ENCODE measurements around the gene GRID2IP. TPM values are rescaled to one million over a fixed set of nuclear protein-coding genes. Genes with fewer than 3 reads are reported as not detected.
A peak's percentile ranks its signal among the peaks of the same experiment; 100 is the strongest.

GRID2IP gene
- total and polyA plus RNA-seq, 2 of the 13 experiments (the other 11 are each of a cell fraction or from before 2014, with no cell fraction given) = 0.03 TPM; not detected in 1

- peak overlapping the region; percentile 98 for H3K27ac ChIP-seq (ENCODE audit: extremely low read length, insufficient read depth, low read length)
- H3K4me2 ChIP-seq (ENCODE audit: low read depth, low read length) = peak overlapping the region; percentile 97
- peaks cover 17% of the 10 kb centered on the region for H3K79me2 ChIP-seq (ENCODE audit: insufficient read depth, low read length)
- H3K9ac ChIP-seq (ENCODE audit: insufficient read depth, low read depth, low read length) = peak overlapping the region; percentile 65
- no peaks in the 10 kb centered on the region for H3K27me3 ChIP-seq (ENCODE audit: control insufficient read depth in 1 of 2, insufficient read depth in 2 of 2, low read length in 2 of 2)
- intact Hi-C loops (cut with micrococcal nuclease; ENCODE audit: unreplicated experiment) = loop anchor here (1.0 to 2.0 kb wide), 2 partner anchors 8 to 15 kb away; partner anchors contain the start of gene INTS15
- H3K36me3 ChIP-seq (replicated peaks in 1 of 2; ENCODE audit: control insufficient read depth in 1 of 2, insufficient read depth in 2 of 2, low read length in 2 of 2) = peaks cover 3 to 7% of the 10 kb centered on the region in 2 experiments; a peak in 4 of 5 replicates
- H2AFZ ChIP-seq (ENCODE audit: low read length) = no peak overlapping the region
- H3K4me3 ChIP-seq (replicated peaks in 1 of 3; ENCODE audit: insufficient read depth in 1 of 3, low read depth in 2 of 3, low read length in 3 of 3) = peak overlapping the region in 2 of 3 experiments; percentile 17 to 86; a peak in 5 of 6 replicates
- H3K9me3 ChIP-seq (ENCODE audit: low read length) = no peaks in the 10 kb centered on the region
- H3K4me1 ChIP-seq (ENCODE audit: insufficient read depth, low read length) = peaks cover 86% of the 10 kb centered on the region
- POLR2A ChIA-PET = interaction anchor here (0.8 to 5.1 kb wide), 3 partner anchors 8 to 16 kb away, joined by 3 to 105 read pairs (median 4); partner anchors contain the start of gene INTS15
- in situ Hi-C loops (cut with HindIII; ENCODE audit: extremely low pct_ligation_motif_present, low pct_unique_long_range_greater_than_20kb) = no loop called here
- ATAC-seq (peak; percentile 25), FAIRE-seq (peak; percentile 77), DNase-seq (ENCODE audit: low spot score) (peak; percentile 88)
- WGBS (ENCODE audit: low lambda C conversion rate) = 17% methylated on average over 9 of the region's 9 CpGs
- no peaks in the 10 kb centered on the region for H4K20me1 ChIP-seq (ENCODE audit: insufficient read depth, low read length)
- BruUV-seq (replicated peaks) = no TSS peak
- CTCF ChIA-PET (ENCODE audit: low intra/inter-chr PET ratio, low total read pairs) = no interaction called here
- TF ChIP-seq JARID2 (CRISPR knock-in tag; IDR thresholded peaks at IDR 0.05; ENCODE audit: insufficient replicate concordance) (no peak), MIER2 (CRISPR knock-in tag; IDR thresholded peaks at IDR 0.05) (0 out of 2 replicates have a peak, but pooled peaks have one; percentile 36), FOXO4 (CRISPR knock-in tag; conservative IDR thresholded peaks at IDR 0.05) (0 out of 2 replicates have a peak, but pooled peaks have one; percentile 65), CBFB (CRISPR knock-in tag; IDR thresholded peaks at IDR 0.05) (peak; percentile 63; the same call in 1 of the 2 replicates), MIER3 (CRISPR knock-in tag; IDR thresholded peaks at IDR 0.05; ENCODE audit: borderline replicate concordance) (0 out of 2 replicates have a peak, but pooled peaks have one; percentile 9), POGZ (CRISPR knock-in tag; IDR thresholded peaks at IDR 0.05) (0 out of 2 replicates have a peak, but pooled peaks have one; percentile 13), SOX5 (CRISPR knock-in tag; IDR thresholded peaks at IDR 0.05; ENCODE audit: borderline replicate concordance) (0 out of 2 replicates have a peak, but pooled peaks have one; percentile 15), ZNF124 (CRISPR knock-in tag; IDR thresholded peaks at IDR 0.05) (no peak), GABPB1 (CRISPR knock-in tag; IDR thresholded peaks at IDR 0.05) (0 out of 2 replicates have a peak, but pooled peaks have one; percentile 30), SOX6 (IDR thresholded peaks at IDR 0.05) (no peak), SOX6 (CRISPR knock-in tag; IDR thresholded peaks at IDR 0.05) (peak; percentile 72), SAP130 (CRISPR knock-in tag; IDR thresholded peaks at IDR 0.05; ENCODE audit: low read depth) (peak; percentile 64), ARID5B (CRISPR knock-in tag; IDR thresholded peaks at IDR 0.05) (peak; percentile 74), ZNF615 (CRISPR knock-in tag; IDR thresholded peaks at IDR 0.05; ENCODE audit: borderline replicate concordance) (no peak), TEAD3 (CRISPR knock-in tag; optimal IDR thresholded peaks at IDR 0.05; ENCODE audit: borderline replicate concordance) (peak; percentile 95), LCORL (IDR thresholded peaks at IDR 0.05) (no peak), LCORL (CRISPR knock-in tag; IDR thresholded peaks at IDR 0.05) (peak; percentile 82), MED1 (CRISPR knock-in tag; IDR thresholded peaks at IDR 0.05) (peak; percentile 84), NR2F6 (IDR thresholded peaks at IDR 0.05) (peak; percentile 91), NR2F6 (CRISPR knock-in tag; IDR thresholded peaks at IDR 0.05) (peak; percentile 92)
Measured at GRCh38 chr7:6575281-6576023, 24.2 kb upstream of the GRID2IP start.
